Trophoblast cell (in vitro differentiated cells and primary cell): ENCODE results near the gene DMBT1.

Experiments
- DNase-seq, 2 donors: peaks; one replicate each; pipeline ENCODE4 v3.0.0-alpha.2; 2016
- H2AFZ ChIP-seq: 2 replicates; pipeline ENCODE4 v1.6.1; 2013; ENCODE audit warnings: low read length, moderate library complexity, mild to moderate bottlenecking; ENCODE audit not compliant: insufficient read depth, poor library complexity
- H2AK5ac ChIP-seq: 2 replicates; pipeline ENCODE4 v1.6.1; 2013; ENCODE audit warnings: mild to moderate bottlenecking, low read length
- H2BK120ac ChIP-seq: 2 replicates; pipeline ENCODE4 v1.6.1; 2013; ENCODE audit warnings: low read length, mild to moderate bottlenecking, moderate library complexity; ENCODE audit not compliant: insufficient read depth, poor library complexity
- H2BK12ac ChIP-seq: 2 replicates; pipeline ENCODE4 v1.6.1; 2013; ENCODE audit warnings: mild to moderate bottlenecking, low read length, moderate library complexity
- H2BK5ac ChIP-seq: 2 replicates; pipeline ENCODE4 v1.6.1; 2013; ENCODE audit warnings: low read length, low read depth, moderate library complexity, mild to moderate bottlenecking; ENCODE audit not compliant: poor library complexity
- H3K14ac ChIP-seq: 2 replicates; pipeline ENCODE4 v1.6.1; 2013; ENCODE audit warnings: mild to moderate bottlenecking, low read length
- H3K18ac ChIP-seq: 2 replicates; pipeline ENCODE4 v1.6.1; 2013; ENCODE audit warnings: mild to moderate bottlenecking, low read length
- H3K23ac ChIP-seq: 2 replicates; pipeline ENCODE4 v1.6.1; 2013; ENCODE audit warnings: low read length
- H3K27ac ChIP-seq: 2 replicates; pipeline ENCODE4 v1.5.1; 2013; ENCODE audit warnings: low read depth, mild to moderate bottlenecking, inconsistent platforms, low read length, moderate library complexity
- H3K27me3 ChIP-seq: 2 replicates; pipeline ENCODE4 v1.6.1; 2013; ENCODE audit warnings: inconsistent platforms, mild to moderate bottlenecking, low read length, moderate library complexity; ENCODE audit not compliant: insufficient read depth
- H3K36me3 ChIP-seq, 2 experiments: 1 replicate in 1 of 2; 2 replicates in 1 of 2; pipeline ENCODE4 v1.6.1; 2013; ENCODE audit warnings: low read length in 2 of 2, mild to moderate bottlenecking in 2 of 2, moderate library complexity in 1 of 2; ENCODE audit not compliant: insufficient read depth in 2 of 2, control insufficient read depth in 1 of 2
- H3K4ac ChIP-seq: 2 replicates; pipeline ENCODE4 v1.6.1; 2013; ENCODE audit warnings: low read depth, mild to moderate bottlenecking, low read length, moderate library complexity
- H3K4me1 ChIP-seq, 2 experiments: 1 replicate in 1 of 2; 2 replicates in 1 of 2; pipeline ENCODE4 v1.6.1; 2013; ENCODE audit warnings: low read length in 2 of 2, mild to moderate bottlenecking in 2 of 2, moderate library complexity in 1 of 2; ENCODE audit not compliant: insufficient read depth in 2 of 2, control insufficient read depth in 1 of 2
- H3K4me2 ChIP-seq: 2 replicates; pipeline ENCODE4 v1.6.1; 2013; ENCODE audit warnings: inconsistent platforms, mild to moderate bottlenecking, low read length, moderate library complexity
- H3K4me3 ChIP-seq: 2 replicates; pipeline ENCODE4 v1.5.1; 2013; ENCODE audit warnings: mild to moderate bottlenecking, low read depth, low read length, inconsistent platforms
- H3K79me1 ChIP-seq: one replicate; pipeline ENCODE4 v1.6.1; 2013; ENCODE audit warnings: low read length
- H3K79me2 ChIP-seq: 2 replicates; pipeline ENCODE4 v1.6.1; 2013; ENCODE audit warnings: low read length, mild to moderate bottlenecking; ENCODE audit not compliant: control insufficient read depth, insufficient read depth, poor library complexity
- H3K9ac ChIP-seq: 2 replicates; pipeline ENCODE4 v1.6.1; 2013; ENCODE audit warnings: mild to moderate bottlenecking, low read length
- H3K9me3 ChIP-seq: 2 replicates; pipeline ENCODE4 v1.6.1; 2013; ENCODE audit warnings: low read depth, mild to moderate bottlenecking, control low read depth, inconsistent platforms, low read length; ENCODE audit not compliant: insufficient read depth
- H4K12ac ChIP-seq: 2 replicates; pipeline ENCODE4 v1.6.1; 2013; ENCODE audit warnings: low read depth, mild to moderate bottlenecking, low read length, moderate library complexity
- H4K8ac ChIP-seq: 2 replicates; pipeline ENCODE4 v1.6.1; 2013; ENCODE audit warnings: low read depth, mild to moderate bottlenecking, low read length, moderate library complexity
- H4K91ac ChIP-seq: one replicate; pipeline ENCODE4 v1.6.1; 2013; ENCODE audit warnings: low read depth, mild to moderate bottlenecking, low read length, moderate library complexity
- WGBS: extraction: QIAGEN DNeasy Blood & Tissue Kit; methylation state at CpG from one replicate; pipeline ENCODE4 v1.1.7; 2013; ENCODE audit warnings: missing lambda C conversion rate; ENCODE audit not compliant: insufficient read length, insufficient coverage; ENCODE audit errors: extremely low coverage; 5-methylcytosine and 5-hydroxymethylcytosine counted together

The DMBT1 gene

GRCh38 chr10:122632576-122632975, 72.0 kb downstream of the DMBT1 start:
- no peak overlapping the region for H3K18ac ChIP-seq
- no CpG with 5 or more reads among the region's 3 CpGs for WGBS
- no peaks in the 10 kb centered on the region for H3K4me1 ChIP-seq
- no peaks in the 10 kb centered on the region for H3K27me3 ChIP-seq
- H4K8ac ChIP-seq = no peak overlapping the region
- H3K9me3 ChIP-seq = peaks cover 3% of the 10 kb centered on the region
- no peak overlapping the region for H2BK5ac ChIP-seq
- H3K9ac ChIP-seq = no peak overlapping the region
- no peak overlapping the region for H2AFZ ChIP-seq
- H3K4ac ChIP-seq = no peak overlapping the region
- H3K4me2 ChIP-seq = no peak overlapping the region
- no peak overlapping the region for H2BK12ac ChIP-seq
- no peak overlapping the region for H4K91ac ChIP-seq
- no peak overlapping the region for H4K12ac ChIP-seq
- H3K79me2 ChIP-seq = no peaks in the 10 kb centered on the region
- no peak overlapping the region for H3K23ac ChIP-seq
- no peak overlapping the region for H3K27ac ChIP-seq
- no peaks in the 10 kb centered on the region for H3K36me3 ChIP-seq
- DNase-seq = no peak
- no peak overlapping the region for H2AK5ac ChIP-seq
- no peak overlapping the region for H3K14ac ChIP-seq
- no peak overlapping the region for H3K4me3 ChIP-seq
- no peak overlapping the region for H2BK120ac ChIP-seq
- H3K79me1 ChIP-seq = no peaks in the 10 kb centered on the region

- H3K9ac ChIP-seq = no peak overlapping the region
- no peak overlapping the region for H3K4me2 ChIP-seq
- no peak overlapping the region for H4K12ac ChIP-seq
- H3K4me3 ChIP-seq = no peak overlapping the region
- H2AFZ ChIP-seq = no peak overlapping the region
- H3K36me3 ChIP-seq = no peaks in the 10 kb centered on the region
- no peaks in the 10 kb centered on the region for H3K4me1 ChIP-seq
- H3K79me1 ChIP-seq = no peaks in the 10 kb centered on the region
- H3K14ac ChIP-seq = no peak overlapping the region
- H3K27me3 ChIP-seq = no peaks in the 10 kb centered on the region
- H2BK120ac ChIP-seq = no peak overlapping the region
- H3K79me2 ChIP-seq = no peaks in the 10 kb centered on the region
- H3K27ac ChIP-seq = no peak overlapping the region
- H2AK5ac ChIP-seq = no peak overlapping the region
- H2BK12ac ChIP-seq = no peak overlapping the region
- H3K9me3 ChIP-seq = peaks cover 2% of the 10 kb centered on the region
- DNase-seq = no peak
- H3K18ac ChIP-seq = no peak overlapping the region
- H3K23ac ChIP-seq = no peak overlapping the region
- H3K4ac ChIP-seq = no peak overlapping the region
- no peak overlapping the region for H4K8ac ChIP-seq
- no peak overlapping the region for H2BK5ac ChIP-seq
- WGBS = no CpG with 5 or more reads among the region's 7 CpGs
- no peak overlapping the region for H4K91ac ChIP-seq
Measured at GRCh38 chr10:122636953-122637352, 76.4 kb downstream of the DMBT1 start.

- Histone ChIP-seq H2BK5ac (no peak overlapping the region), H3K79me2 (no peaks in the 10 kb centered on the region), H4K8ac (no peak overlapping the region), H3K9me3 (peaks cover 2% of the 10 kb centered on the region), H2BK12ac (no peak overlapping the region), H3K4ac (no peak overlapping the region), H3K27ac (no peak overlapping the region), H3K18ac (no peak overlapping the region), H2AFZ (no peak overlapping the region), H3K4me1 (no peaks in the 10 kb centered on the region), H3K14ac (no peak overlapping the region), H3K4me2 (no peak overlapping the region), H4K91ac (no peak overlapping the region), H3K36me3 (no peaks in the 10 kb centered on the region), H3K4me3 (no peak overlapping the region), H3K79me1 (no peaks in the 10 kb centered on the region), H3K9ac (no peak overlapping the region), H3K27me3 (no peaks in the 10 kb centered on the region), H3K23ac (no peak overlapping the region), H2AK5ac (no peak overlapping the region), H4K12ac (no peak overlapping the region), H2BK120ac (no peak overlapping the region)
- WGBS = no CpG with 5 or more reads among the region's 2 CpGs
- DNase-seq = no peak
Measured at GRCh38 chr10:122637376-122637775, 76.8 kb downstream of the DMBT1 start.

GRCh38 chr10:122638106-122638505, 77.6 kb downstream of the DMBT1 start:
- Histone ChIP-seq H3K27me3 (no peaks in the 10 kb centered on the region), H4K12ac (no peak overlapping the region), H3K23ac (no peak overlapping the region), H3K18ac (no peak overlapping the region), H3K9me3 (peaks cover 2% of the 10 kb centered on the region), H3K14ac (no peak overlapping the region), H3K9ac (no peak overlapping the region), H4K91ac (no peak overlapping the region), H3K4me2 (no peak overlapping the region), H3K4ac (no peak overlapping the region), H3K79me1 (no peaks in the 10 kb centered on the region), H2BK12ac (no peak overlapping the region), H2BK5ac (no peak overlapping the region), H3K4me3 (no peak overlapping the region), H2BK120ac (no peak overlapping the region), H3K79me2 (no peaks in the 10 kb centered on the region), H4K8ac (no peak overlapping the region), H3K27ac (no peak overlapping the region), H2AK5ac (no peak overlapping the region), H2AFZ (no peak overlapping the region), H3K4me1 (no peaks in the 10 kb centered on the region), H3K36me3 (no peaks in the 10 kb centered on the region)
- 100% methylated on average over 1 of the region's 6 CpGs for WGBS
- DNase-seq = no peak
